OCI-LY1 (cell line): ENCODE data around the gene DTX3.

Source experiments
- H2AFZ ChIP-seq: fragments of 200-600 bp; sonication (generic), shearing (Covaris generic); 2 replicates; pipeline ENCODE4 v1.6.0; 2014; ENCODE audit warnings: antibody characterized with exemption, mild to moderate bottlenecking, low read length
- H3F3A ChIP-seq: fragments of 200-600 bp; sonication (generic), shearing (Covaris generic); 2 replicates; pipeline ENCODE4 v1.6.0; 2014; ENCODE audit warnings: mild to moderate bottlenecking, antibody characterized with exemption, low read length, moderate library complexity; ENCODE audit not compliant: insufficient read depth
- H3K27ac ChIP-seq: fragments of 200-600 bp; sonication (generic); 2 replicates; pipeline ENCODE4 v1.5.1; 2014; ENCODE audit warnings: low read length, mixed run types, mild to moderate bottlenecking, low read depth; ENCODE audit not compliant: poor library complexity, severe bottlenecking
- H3K27me3 ChIP-seq: fragments of 200-600 bp; sonication (generic); 2 replicates; pipeline ENCODE4 v1.6.0; 2014; ENCODE audit warnings: antibody characterized with exemption, mild to moderate bottlenecking, low read length, moderate library complexity; ENCODE audit not compliant: insufficient read depth
- H3K36me3 ChIP-seq: fragments of 200-600 bp; sonication (generic); 2 replicates; pipeline ENCODE4 v1.6.1; 2014; ENCODE audit warnings: mild to moderate bottlenecking, antibody characterized with exemption, low read length, moderate library complexity, mixed read lengths; ENCODE audit not compliant: insufficient read depth
- H3K4me1 ChIP-seq: fragments of 200-600 bp; sonication (generic); 2 replicates; pipeline ENCODE4 v1.5.1; 2014; ENCODE audit warnings: mild to moderate bottlenecking, low read length, moderate library complexity; ENCODE audit not compliant: insufficient read depth, severe bottlenecking
- H3K4me2 ChIP-seq: fragments of 200-600 bp; sonication (generic), shearing (Covaris generic); 2 replicates; pipeline ENCODE4 v1.6.1; 2014; ENCODE audit warnings: low read length
- H3K4me3 ChIP-seq: fragments of 200-600 bp; sonication (generic); 2 replicates; pipeline ENCODE4 v1.5.1; 2014; ENCODE audit warnings: low read length, low read depth, mild to moderate bottlenecking, mixed read lengths; ENCODE audit not compliant: poor library complexity, severe bottlenecking
- H3K79me2 ChIP-seq: fragments of 200-600 bp; shearing (Covaris generic); 2 replicates; pipeline ENCODE4 v1.6.1; 2016; ENCODE audit warnings: mixed run types, low read length, mixed read lengths; ENCODE audit not compliant: insufficient read depth
- H3K9ac ChIP-seq: fragments of 200-600 bp; sonication (generic), shearing (Covaris generic); 2 replicates; pipeline ENCODE4 v1.6.1; 2014; ENCODE audit warnings: mild to moderate bottlenecking, low read length, mixed read lengths
- H3K9me2 ChIP-seq: fragments of 200-600 bp; sonication (generic), shearing (Covaris generic); 2 replicates; pipeline ENCODE4 v1.6.1; 2014; ENCODE audit warnings: low read depth, mild to moderate bottlenecking, low read length, mixed read lengths
- H3K9me3 ChIP-seq: fragments of 200-600 bp; shearing (Covaris generic); 2 replicates; pipeline ENCODE4 v1.6.1; 2014; ENCODE audit warnings: low read length, mixed read lengths
- H4K20me1 ChIP-seq: fragments of 200-600 bp; sonication (generic), shearing (Covaris generic); 2 replicates; pipeline ENCODE4 v1.6.0; 2016; ENCODE audit warnings: mild to moderate bottlenecking, low read length; ENCODE audit not compliant: insufficient read depth
- EZH2 ChIP-seq: fragments of 200-600 bp; sonication (generic), shearing (Covaris generic); IDR thresholded peaks from 2 replicates; pipeline ENCODE4 v1.8.0; 2017; ENCODE audit warnings: borderline replicate concordance, mixed run types, mild to moderate bottlenecking, antibody characterized with exemption, low read length, moderate library complexity, mixed read lengths
- TF ChIP-seq, protein P1 (sequence below): fragments of 200-600 bp; sonication (generic), shearing (Covaris generic); IDR thresholded peaks from 2 replicates; pipeline ENCODE4 v1.5.1; 2017; ENCODE audit warnings: mild to moderate bottlenecking, antibody characterized with exemption, low read length, moderate library complexity, mixed read lengths

DTX3 gene

DNA sequence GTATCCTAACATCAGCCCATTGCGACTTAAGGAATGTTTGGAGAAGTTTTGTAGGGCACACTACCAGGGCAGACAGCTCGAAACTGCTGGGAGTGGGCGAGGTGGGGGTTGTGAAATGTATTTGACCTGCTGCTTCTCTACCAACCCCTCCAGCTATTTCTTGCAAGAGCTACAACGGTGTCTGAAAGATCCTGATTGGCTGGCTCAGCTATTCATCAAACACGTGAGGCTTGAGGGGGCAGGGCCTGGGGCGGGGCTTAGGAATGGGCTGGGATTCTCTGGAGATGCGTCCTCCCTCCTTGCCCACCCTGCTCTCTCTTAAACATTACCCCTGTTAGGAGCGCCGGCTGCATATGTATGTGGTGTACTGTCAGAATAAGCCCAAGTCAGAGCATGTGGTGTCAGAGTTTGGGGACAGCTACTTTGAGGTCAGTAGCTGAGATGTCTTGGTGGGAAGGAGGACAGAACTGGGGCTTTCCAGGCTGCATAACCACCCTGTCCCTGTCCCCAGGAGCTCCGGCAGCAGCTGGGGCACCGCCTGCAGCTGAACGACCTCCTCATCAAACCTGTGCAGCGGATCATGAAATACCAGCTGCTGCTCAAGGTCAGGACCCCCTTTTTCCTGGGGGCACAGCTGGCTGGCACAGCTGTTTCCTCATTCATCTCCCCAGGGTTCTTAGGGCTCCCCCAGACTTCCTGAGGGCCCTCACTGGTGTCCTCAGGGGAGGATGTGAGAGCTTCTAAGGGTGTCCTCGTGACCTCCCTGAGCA, 9.7 kb downstream of the DTX3 start:
- Histone ChIP-seq H2AFZ (no peak overlapping the region), H3K27me3 (peaks cover 4% of the 10 kb centered on the region; the same call in 1 of the 2 replicates), H3K27ac (no peak overlapping the region), H3K36me3 (no peaks in the 10 kb centered on the region), H4K20me1 (no peaks in the 10 kb centered on the region), H3K4me1 (peaks cover 10% of the 10 kb centered on the region), H3K79me2 (no peaks in the 10 kb centered on the region), H3F3A (no peaks in the 10 kb centered on the region), H3K4me2 (peak overlapping the region; percentile 19; the same call in 1 of the 2 replicates), H3K4me3 (no peak overlapping the region), H3K9me3 (no peaks in the 10 kb centered on the region), H3K9me2 (no peaks in the 10 kb centered on the region), H3K9ac (no peak overlapping the region)
- TF ChIP-seq, protein P1, sequence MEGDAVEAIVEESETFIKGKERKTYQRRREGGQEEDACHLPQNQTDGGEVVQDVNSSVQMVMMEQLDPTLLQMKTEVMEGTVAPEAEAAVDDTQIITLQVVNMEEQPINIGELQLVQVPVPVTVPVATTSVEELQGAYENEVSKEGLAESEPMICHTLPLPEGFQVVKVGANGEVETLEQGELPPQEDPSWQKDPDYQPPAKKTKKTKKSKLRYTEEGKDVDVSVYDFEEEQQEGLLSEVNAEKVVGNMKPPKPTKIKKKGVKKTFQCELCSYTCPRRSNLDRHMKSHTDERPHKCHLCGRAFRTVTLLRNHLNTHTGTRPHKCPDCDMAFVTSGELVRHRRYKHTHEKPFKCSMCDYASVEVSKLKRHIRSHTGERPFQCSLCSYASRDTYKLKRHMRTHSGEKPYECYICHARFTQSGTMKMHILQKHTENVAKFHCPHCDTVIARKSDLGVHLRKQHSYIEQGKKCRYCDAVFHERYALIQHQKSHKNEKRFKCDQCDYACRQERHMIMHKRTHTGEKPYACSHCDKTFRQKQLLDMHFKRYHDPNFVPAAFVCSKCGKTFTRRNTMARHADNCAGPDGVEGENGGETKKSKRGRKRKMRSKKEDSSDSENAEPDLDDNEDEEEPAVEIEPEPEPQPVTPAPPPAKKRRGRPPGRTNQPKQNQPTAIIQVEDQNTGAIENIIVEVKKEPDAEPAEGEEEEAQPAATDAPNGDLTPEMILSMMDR: no peak
- no peak for TF ChIP-seq EZH2

DNA sequence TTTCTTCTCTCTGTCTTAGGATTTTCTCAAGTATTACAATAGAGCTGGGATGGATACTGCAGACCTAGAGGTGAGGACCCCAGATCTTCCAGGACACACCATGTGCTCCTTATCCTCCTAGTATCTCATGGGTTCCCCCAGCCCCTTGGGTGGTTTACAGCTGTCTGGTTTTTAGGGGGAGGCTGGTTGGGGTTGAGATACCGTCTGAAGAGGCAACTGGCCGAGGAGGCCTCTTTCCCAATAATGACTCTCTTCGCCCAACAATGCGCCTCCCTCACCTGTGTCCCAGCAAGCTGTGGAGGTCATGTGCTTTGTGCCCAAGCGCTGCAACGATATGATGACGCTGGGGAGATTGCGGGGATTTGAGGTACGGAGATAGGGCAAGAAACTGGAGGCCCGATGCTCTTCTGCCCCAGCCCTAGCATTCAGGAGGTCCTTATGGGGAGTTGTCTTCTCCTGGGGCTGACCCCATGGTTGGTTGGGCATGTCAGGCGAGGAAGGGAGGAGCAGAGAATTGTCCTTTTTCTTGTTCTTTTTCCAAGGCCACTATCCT, 10.4 kb downstream of the DTX3 start:
- Histone ChIP-seq H3F3A (no peaks in the 10 kb centered on the region), H3K4me2 (no peak overlapping the region), H3K79me2 (no peaks in the 10 kb centered on the region), H3K4me3 (no peak overlapping the region), H3K4me1 (peaks cover 10% of the 10 kb centered on the region), H2AFZ (no peak overlapping the region), H3K9me3 (no peaks in the 10 kb centered on the region), H3K27me3 (peaks cover 4% of the 10 kb centered on the region; the same call in 1 of the 2 replicates), H4K20me1 (no peaks in the 10 kb centered on the region), H3K9me2 (no peaks in the 10 kb centered on the region), H3K27ac (no peak overlapping the region), H3K9ac (no peak overlapping the region), H3K36me3 (no peaks in the 10 kb centered on the region)
- TF ChIP-seq, protein P1: no peak
- TF ChIP-seq EZH2: no peak

DNA sequence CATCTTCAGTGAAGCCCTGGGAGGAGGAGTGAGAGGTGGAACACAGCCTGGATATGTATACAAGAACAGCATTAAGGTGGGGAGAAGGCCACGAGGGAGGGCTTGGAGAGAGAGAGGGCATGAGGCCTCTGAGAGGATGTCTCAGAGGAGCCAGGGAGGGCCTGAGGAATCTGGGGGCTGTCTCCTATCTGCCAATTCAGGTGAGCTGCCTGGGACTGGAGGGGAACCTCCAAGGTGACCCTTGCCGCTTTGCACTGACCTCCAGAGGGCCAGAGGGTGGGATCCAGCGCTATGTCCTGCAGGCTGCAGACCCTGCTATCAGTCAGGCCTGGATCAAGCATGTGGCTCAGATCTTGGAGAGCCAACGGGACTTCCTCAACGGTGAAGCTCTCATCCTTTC, 11.0 kb downstream of the DTX3 start:
- Histone ChIP-seq H3F3A (no peaks in the 10 kb centered on the region), H2AFZ (no peak overlapping the region), H3K9me2 (no peaks in the 10 kb centered on the region), H3K4me2 (no peak overlapping the region), H4K20me1 (no peaks in the 10 kb centered on the region), H3K9ac (no peak overlapping the region), H3K27ac (no peak overlapping the region), H3K27me3 (peaks cover 4% of the 10 kb centered on the region; the same call in 1 of the 2 replicates), H3K9me3 (no peaks in the 10 kb centered on the region), H3K4me3 (no peak overlapping the region), H3K79me2 (no peaks in the 10 kb centered on the region), H3K4me1 (peaks cover 10% of the 10 kb centered on the region), H3K36me3 (no peaks in the 10 kb centered on the region)
- TF ChIP-seq, protein P1: no peak
- no peak for TF ChIP-seq EZH2
